A549 (cell line): ENCODE measurements around the gene TGFBR3L. TPM values are rescaled to one million over a fixed set of nuclear protein-coding genes. Genes with fewer than 3 reads are reported as not detected.

ENCODE experiments used
- ATAC-seq, 2 experiments: fragments of 200-7000 bp in 1 of 2; fragments of >200 bp in 1 of 2; cut with Nextera tagmentation in 1 of 2; cut with Tn5 transposase in 1 of 2; 3 replicates each; pipeline versions ENCODE4 v1.8.0 to v1.9.1; 2018 to 2020; ENCODE audit warnings: mild to moderate bottlenecking in 1 of 2, moderate library complexity in 1 of 2
- CTCF ChIA-PET: fragments of 300-600 bp; sonication (Branson Sonifier 250); formaldehyde crosslinking; extraction: SDS; loops from one replicate; lab custom pipeline; 2021; ENCODE audit warnings: antibody characterized with exemption, inconsistent platforms; lab: Yijun Ruan, JAX
- POLR2A ChIA-PET: fragments of 350-600 bp; formaldehyde crosslinking; extraction: SDS; loops from one replicate; lab custom pipeline; 2021; ENCODE audit warnings: antibody characterized with exemption, inconsistent platforms; lab: Yijun Ruan, JAX
- DNase-seq, 2 experiments: peaks; one replicate each; pipeline versions ENCODE4 v3.0.0 to v3.0.0-alpha.2; 2011 to 2016; ENCODE audit warnings: low read depth in 1 of 2, low spot score in 1 of 2
- FAIRE-seq: peaks from 2 replicates; lab custom pipeline; 2011; peaks lifted over from hg19 to GRCh38; lab: Jason Lieb, UNC
- H3K27ac ChIP-seq, 2 experiments: fragments of >200 bp; sonication (Bioruptor Twin); formaldehyde crosslinking; 3 replicates each; pipeline ENCODE4 v1.5.1; 2016 to 2017
- H3K4me1 ChIP-seq: fragments of >200 bp; sonication (Bioruptor Twin); formaldehyde crosslinking; 3 replicates; pipeline ENCODE4 v1.6.1; 2016
- H3K4me2 ChIP-seq: fragments of >200 bp; sonication (Bioruptor Twin); formaldehyde crosslinking; 3 replicates; pipeline ENCODE4 v1.6.1; 2016
- H3K4me3 ChIP-seq: fragments of >200 bp; sonication (Bioruptor Twin); formaldehyde crosslinking; 3 replicates; pipeline ENCODE4 v1.5.1; 2016
- H3K9me3 ChIP-seq: fragments of >200 bp; sonication (Bioruptor Twin); formaldehyde crosslinking; 3 replicates; pipeline ENCODE4 v1.6.1; 2016
- CTCF ChIP-seq: fragments of >200 bp; sonication (Bioruptor Twin); formaldehyde crosslinking; IDR thresholded peaks from 3 replicates; pipeline ENCODE4 v1.5.1; 2016
- HEYL ChIP-seq: fragments of 250-450 bp; sonication (Bioruptor Pico); IDR thresholded peaks from 2 replicates; pipeline ENCODE4 v1.8.0; 2021; ENCODE audit warnings: mild to moderate bottlenecking, moderate library complexity
- HMGXB4 ChIP-seq: fragments of 250-450 bp; sonication (Bioruptor Pico); IDR thresholded peaks from 2 replicates; pipeline ENCODE4 v1.5.0; 2021; ENCODE audit warnings: mild to moderate bottlenecking, moderate library complexity, borderline replicate concordance
- HOXB5 ChIP-seq: fragments of 250-450 bp; sonication (Bioruptor Pico); IDR thresholded peaks from 2 replicates; pipeline ENCODE4 v1.5.0; 2020; ENCODE audit warnings: mild to moderate bottlenecking, moderate library complexity
- KDM1A ChIP-seq: fragments of 200-600 bp; sonication (generic); IDR thresholded peaks from 2 replicates; pipeline ENCODE4 v1.6.1; 2016; ENCODE audit warnings: low read depth, mild to moderate bottlenecking
- MAFK ChIP-seq: fragments of 450-650 bp; IDR thresholded peaks from 2 replicates; pipeline ENCODE4 v1.6.1; 2014; ENCODE audit not compliant: partially characterized antibody
- POLR2A ChIP-seq: IDR thresholded peaks from 2 replicates; pipeline ENCODE4 v1.6.1; 2012; ENCODE audit warnings: mild to moderate bottlenecking, low read length
- REST ChIP-seq: fragments of 200-600 bp; sonication (generic); IDR thresholded peaks from 2 replicates; pipeline ENCODE4 v1.6.1; 2016; ENCODE audit warnings: antibody characterized with exemption, mild to moderate bottlenecking, moderate library complexity
- ZC3H11A ChIP-seq: fragments of 450-650 bp; IDR thresholded peaks from 2 replicates; pipeline ENCODE4 v1.6.1; 2014; ENCODE audit warnings: antibody characterized with exemption, mild to moderate bottlenecking
- WGBS: methylation state at CpG from one replicate; pipeline ENCODE4 v1.1.6; 2017; ENCODE audit errors: missing lambda C conversion rate; 5-methylcytosine and 5-hydroxymethylcytosine counted together
- polyA plus RNA-seq, 4 experiments: library from polyadenylated mRNA; depleted of rRNA in 3 of 4; stranded (reverse); fragments of >200 nt; fragmentation: RNase III in 1 of 4; extraction: RNeasy Plus Mini Kit Qiagen cat#74134 plus additional on column Dnase treatment in 1 of 4; gene quantifications; 2 replicates in 3 of 4; 3 replicates in 1 of 4; pipeline ENCODE4 v1.2.3, GENCODE V29; 2011 to 2017
- TF ChIP-seq, protein P1 (sequence below): fragments of >200 bp; sonication (Bioruptor Twin); formaldehyde crosslinking; IDR thresholded peaks from 3 replicates; pipeline ENCODE4 v1.6.1; 2016

The TGFBR3L gene
- polyA plus RNA-seq, 2 of the 4 experiments (the other 2 are of a cell fraction) = 0.21 to 1.2 TPM

DNA sequence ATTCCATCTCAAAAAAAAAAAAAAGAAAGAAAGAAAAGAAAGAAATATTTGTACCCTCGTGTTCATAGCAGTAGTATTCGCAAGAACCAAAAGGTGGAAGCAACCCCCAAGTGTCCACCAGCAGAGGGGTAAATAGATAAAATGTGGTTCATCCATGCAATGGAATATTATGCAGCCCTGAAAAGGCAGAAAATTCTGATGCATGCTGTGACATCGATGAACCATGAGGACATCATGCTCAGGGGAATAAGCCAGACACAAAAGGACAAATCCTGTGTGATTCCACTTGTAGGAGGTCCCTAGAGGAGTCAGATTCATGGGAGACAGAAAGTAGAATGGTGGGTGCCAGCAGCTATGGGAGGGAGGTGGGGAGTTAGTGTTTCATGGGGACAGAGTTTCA is 32.7 kb upstream of the TGFBR3L start (continued):
- no peak for TF ChIP-seq HMGXB4 (CRISPR knock-in tag)
- no peak for TF ChIP-seq KDM1A
- TF ChIP-seq, protein P1, sequence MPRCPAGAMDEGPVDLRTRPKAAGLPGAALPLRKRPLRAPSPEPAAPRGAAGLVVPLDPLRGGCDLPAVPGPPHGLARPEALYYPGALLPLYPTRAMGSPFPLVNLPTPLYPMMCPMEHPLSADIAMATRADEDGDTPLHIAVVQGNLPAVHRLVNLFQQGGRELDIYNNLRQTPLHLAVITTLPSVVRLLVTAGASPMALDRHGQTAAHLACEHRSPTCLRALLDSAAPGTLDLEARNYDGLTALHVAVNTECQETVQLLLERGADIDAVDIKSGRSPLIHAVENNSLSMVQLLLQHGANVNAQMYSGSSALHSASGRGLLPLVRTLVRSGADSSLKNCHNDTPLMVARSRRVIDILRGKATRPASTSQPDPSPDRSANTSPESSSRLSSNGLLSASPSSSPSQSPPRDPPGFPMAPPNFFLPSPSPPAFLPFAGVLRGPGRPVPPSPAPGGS = no peak

DNA sequence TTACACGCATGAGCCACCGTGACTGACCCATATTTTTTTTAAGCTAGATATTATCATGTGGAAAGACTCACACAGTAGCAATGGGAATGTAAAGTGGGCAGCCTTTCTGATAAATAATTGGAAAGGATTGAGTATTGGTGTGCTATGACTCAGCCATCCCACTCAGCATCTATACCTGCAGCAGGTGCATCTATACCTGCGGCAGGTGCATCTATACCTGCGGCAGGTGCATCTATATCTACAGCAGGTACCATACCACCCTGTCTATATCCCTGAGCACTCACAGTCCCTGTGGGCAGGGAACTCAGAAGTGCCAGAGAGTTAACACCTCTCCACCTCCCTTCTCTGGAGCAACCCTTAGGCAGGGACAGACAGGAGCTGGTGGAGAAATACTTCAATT is 31.5 kb upstream of the TGFBR3L start:
- Histone ChIP-seq H3K4me3 (no peak overlapping the region), H3K9me3 (no peaks in the 10 kb centered on the region), H3K4me1 (no peaks in the 10 kb centered on the region), H3K27ac (no peak overlapping the region), H3K4me2 (no peak overlapping the region)
- no peak for DNase-seq
- no peak for FAIRE-seq
- WGBS = 100% methylated on average over 4 of the region's 4 CpGs
- TF ChIP-seq POLR2A = no peak
- TF ChIP-seq, all 56 proteins: peak for 0
- POLR2A ChIA-PET = no interaction called here
- ATAC-seq = no peak
- CTCF ChIA-PET = interaction anchor here (0.9 to 2.1 kb wide), 3 partner anchors 12 to 19 kb away, joined by 3 to 10 read pairs (median 5); no protein-coding TSS in a partner anchor

- no peak overlapping the region for H3K4me3 ChIP-seq
- POLR2A ChIA-PET = no interaction called here
- 71% methylated on average over 2 of the region's 2 CpGs for WGBS
- H3K4me2 ChIP-seq = no peak overlapping the region
- TF ChIP-seq ZC3H11A (peak; percentile 19; the same call in 1 of the 2 replicates), REST (no peak)
- TF ChIP-seq, all 56 proteins: peak for 1
- no peak for DNase-seq
- no peaks in the 10 kb centered on the region for H3K4me1 ChIP-seq
- FAIRE-seq = no peak
- H3K9me3 ChIP-seq = no peaks in the 10 kb centered on the region
- ATAC-seq = no peak
- no peak overlapping the region for H3K27ac ChIP-seq
- CTCF ChIA-PET = interaction anchor here (0.9 to 1.1 kb wide), 2 partner anchors 13 to 18 kb away, joined by 3 to 5 read pairs; no protein-coding TSS in a partner anchor
These were observed 30.6 kb upstream of the TGFBR3L start for GRCh38 chr19:7883796-7884570.

- POLR2A ChIA-PET = interaction anchor here (1.5 kb wide), 1 partner anchor 18 kb away, joined by 4 read pairs; the partner anchor contains the start of gene MAP2K7
- TF ChIP-seq CTCF = no peak
- no peak for TF ChIP-seq HEYL (CRISPR knock-in tag)
- TF ChIP-seq MAFK = no peak
- TF ChIP-seq HOXB5 = no peak
- TF ChIP-seq, all 56 proteins: peak for 0
- H3K4me3 ChIP-seq = no peak overlapping the region
- no peaks in the 10 kb centered on the region for H3K9me3 ChIP-seq
- H3K27ac ChIP-seq = no peak overlapping the region
- CTCF ChIA-PET = interaction anchor here (1.0 to 3.1 kb wide), 3 partner anchors 14 to 23 kb away, joined by 3 to 12 read pairs (median 4); no protein-coding TSS in a partner anchor
- DNase-seq = no peak
- 77% methylated on average over 8 of the region's 8 CpGs for whole genome bisulfite sequencing
- FAIRE-seq = no peak
- no peak overlapping the region for H3K4me2 ChIP-seq
- ATAC-seq = no peak
- no peaks in the 10 kb centered on the region for H3K4me1 ChIP-seq
These were observed 28.8 kb upstream of the TGFBR3L start for GRCh38 chr19:7885818-7886217.
